WTC11 (cell line): ENCODE results near the gene SMYD1. TPM values are rescaled to one million over a fixed set of nuclear protein-coding genes. Genes with fewer than 3 reads are reported as not detected.

Source experiments
- ATAC-seq: fragments of 200-7000 bp; cut with Tn5 transposase; 2 replicates; pipeline ENCODE4 v1.10.0; 2021; ENCODE audit warnings: mild to moderate bottlenecking, moderate library complexity
- CTCF ChIA-PET: fragments of 300-600 bp; sonication (Branson Sonifier 250); formaldehyde crosslinking; loops from one replicate; lab custom pipeline; 2021; ENCODE audit warnings: antibody characterized with exemption; lab: Charles Lee
- POLR2A ChIA-PET: fragments of 350-600 bp; sonication (Branson Sonifier 250); formaldehyde crosslinking; loops from one replicate; lab custom pipeline; 2021; ENCODE audit warnings: antibody characterized with exemption; lab: Charles Lee
- DNase-seq: peaks from one replicate; pipeline ENCODE4 v3.0.0; 2021; ENCODE audit warnings: low spot score
- H3K27ac Mint-ChIP-seq: 2 replicates; pipeline ENCODE4 v1.8.0; 2021; ENCODE audit warnings: mixed read lengths
- H3K27me3 Mint-ChIP-seq: 2 replicates; pipeline ENCODE4 v1.8.0; 2021; ENCODE audit warnings: low read depth, mild to moderate bottlenecking, moderate library complexity, mixed read lengths
- H3K36me3 Mint-ChIP-seq: 2 replicates; pipeline ENCODE4 v1.8.0; 2021; ENCODE audit warnings: mixed read lengths
- H3K4me1 Mint-ChIP-seq: 2 replicates; pipeline ENCODE4 v1.8.0; 2022; ENCODE audit warnings: mixed read lengths
- H3K4me3 Mint-ChIP-seq: 2 replicates; pipeline ENCODE4 v1.8.0; 2021; ENCODE audit warnings: mild to moderate bottlenecking, moderate library complexity, mixed read lengths
- H3K9me3 Mint-ChIP-seq: 2 replicates; pipeline ENCODE4 v1.8.0; 2021; ENCODE audit warnings: mixed read lengths
- FOXP1 ChIP-seq: sonication (generic); formaldehyde crosslinking; IDR thresholded peaks from 2 replicates; pipeline ENCODE4 v1.8.0; 2022; ENCODE audit warnings: missing genetic modification reagents, mild to moderate bottlenecking, moderate library complexity, borderline replicate concordance
- GABPB1 ChIP-seq: sonication (generic); formaldehyde crosslinking; IDR thresholded peaks from 2 replicates; pipeline ENCODE4 v1.8.1; 2023; ENCODE audit warnings: mild to moderate bottlenecking, missing genetic modification reagents
- KAT7 ChIP-seq: sonication (generic); formaldehyde crosslinking; IDR thresholded peaks from 2 replicates; pipeline ENCODE4 v1.8.1; 2023; ENCODE audit warnings: missing genetic modification reagents, mild to moderate bottlenecking, borderline replicate concordance
- RORB ChIP-seq: fragments of 250-450 bp; sonication (Bioruptor Pico); IDR thresholded peaks from 2 replicates; pipeline ENCODE4 v1.9.0; 2021; ENCODE audit warnings: mild to moderate bottlenecking
- TCF7 ChIP-seq: sonication (generic); formaldehyde crosslinking; IDR thresholded peaks from 2 replicates; pipeline ENCODE4 v1.8.0; 2022; ENCODE audit warnings: mild to moderate bottlenecking, low read depth, missing genetic modification reagents, moderate library complexity
- ZNF121 ChIP-seq: sonication (generic); formaldehyde crosslinking; IDR thresholded peaks from 2 replicates; pipeline ENCODE4 v1.8.0; 2023; ENCODE audit warnings: missing genetic modification reagents
- total RNA-seq: library from RNA; stranded (reverse); gene quantifications from 3 replicates; pipeline ENCODE4 v1.2.3, GENCODE V29; 2021
- TF ChIP-seq, protein P1 (sequence below): fragments of 250-450 bp; sonication (Bioruptor Pico); IDR thresholded peaks from 2 replicates; pipeline ENCODE4 v2.1.2; 2022; ENCODE audit warnings: mild to moderate bottlenecking, moderate library complexity
- TF ChIP-seq, protein P2 (sequence below): fragments of 200-600 bp; IDR thresholded peaks from 2 replicates; pipeline ENCODE4 v1.8.0; 2022; ENCODE audit warnings: antibody characterized with exemption
- TF ChIP-seq, protein P3 (sequence below): sonication (generic); formaldehyde crosslinking; IDR thresholded peaks from 2 replicates; pipeline ENCODE4 v1.8.1; 2022; ENCODE audit warnings: mild to moderate bottlenecking, moderate library complexity, missing genetic modification reagents
- TF ChIP-seq, protein P4 (sequence below): sonication (generic); formaldehyde crosslinking; IDR thresholded peaks from 2 replicates; pipeline ENCODE4 v1.8.1; 2023; ENCODE audit warnings: mild to moderate bottlenecking, missing genetic modification reagents, borderline replicate concordance
- TF ChIP-seq, protein P5 (sequence below): sonication (generic); formaldehyde crosslinking; IDR thresholded peaks from 2 replicates; pipeline ENCODE4 v1.8.1; 2022; ENCODE audit warnings: missing genetic modification reagents, borderline replicate concordance
- TF ChIP-seq, protein P6 (sequence below): sonication (generic); formaldehyde crosslinking; IDR thresholded peaks from 2 replicates; pipeline ENCODE4 v1.8.0; 2022; ENCODE audit warnings: mild to moderate bottlenecking, missing genetic modification reagents

The SMYD1 gene
- total RNA-seq, 1 experiment from 2014 or later, result not detected

DNA sequence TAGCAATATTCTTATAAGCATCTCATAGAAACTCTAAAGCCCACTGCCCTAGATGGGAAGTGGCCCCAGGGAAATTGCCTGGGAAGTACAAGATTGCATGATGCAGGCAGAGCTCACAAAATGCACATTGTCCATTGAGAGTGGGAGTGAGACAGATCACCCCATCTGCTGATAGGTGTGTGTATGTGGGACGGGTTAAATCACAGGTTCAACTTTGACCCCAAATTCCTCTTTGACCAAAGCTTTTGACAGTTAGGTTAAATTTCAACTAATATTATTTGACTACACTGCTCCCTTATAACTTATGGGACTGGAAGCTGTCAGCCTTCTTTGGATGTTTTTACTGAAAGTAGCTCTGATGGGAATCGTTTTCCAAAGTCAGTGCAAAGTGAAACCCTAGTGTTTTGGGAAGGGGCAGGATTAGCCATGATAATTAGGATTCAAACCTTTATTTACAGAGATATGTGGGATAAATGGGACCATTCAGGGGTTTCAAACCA lies 71.6 kb downstream of the SMYD1 start:
- TF ChIP-seq GABPB1 (CRISPR knock-in tag), result peak; percentile 92
- TF ChIP-seq, protein P1, sequence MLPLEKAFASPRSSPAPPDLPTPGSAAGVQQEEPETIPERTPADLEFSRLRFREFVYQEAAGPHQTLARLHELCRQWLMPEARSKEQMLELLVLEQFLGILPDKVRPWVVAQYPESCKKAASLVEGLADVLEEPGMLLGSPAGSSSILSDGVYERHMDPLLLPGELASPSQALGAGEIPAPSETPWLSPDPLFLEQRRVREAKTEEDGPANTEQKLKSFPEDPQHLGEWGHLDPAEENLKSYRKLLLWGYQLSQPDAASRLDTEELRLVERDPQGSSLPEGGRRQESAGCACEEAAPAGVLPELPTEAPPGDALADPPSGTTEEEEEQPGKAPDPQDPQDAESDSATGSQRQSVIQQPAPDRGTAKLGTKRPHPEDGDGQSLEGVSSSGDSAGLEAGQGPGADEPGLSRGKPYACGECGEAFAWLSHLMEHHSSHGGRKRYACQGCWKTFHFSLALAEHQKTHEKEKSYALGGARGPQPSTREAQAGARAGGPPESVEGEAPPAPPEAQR (CRISPR knock-in tag), result no peak
- DNase-seq (no peak), ATAC-seq (no peak)
- CTCF ChIA-PET, result no interaction called here
- peaks cover 9% of the 10 kb centered on the region for H3K9me3 Mint-ChIP-seq
- H3K4me3 Mint-ChIP-seq, result no peak overlapping the region
- no peaks in the 10 kb centered on the region for H3K4me1 Mint-ChIP-seq
- POLR2A ChIA-PET, result no interaction called here
- no peaks in the 10 kb centered on the region for H3K36me3 Mint-ChIP-seq
- no peak overlapping the region for H3K27ac Mint-ChIP-seq
- H3K27me3 Mint-ChIP-seq, result peaks cover 6% of the 10 kb centered on the region; the same call in 1 of the 2 replicates

DNA sequence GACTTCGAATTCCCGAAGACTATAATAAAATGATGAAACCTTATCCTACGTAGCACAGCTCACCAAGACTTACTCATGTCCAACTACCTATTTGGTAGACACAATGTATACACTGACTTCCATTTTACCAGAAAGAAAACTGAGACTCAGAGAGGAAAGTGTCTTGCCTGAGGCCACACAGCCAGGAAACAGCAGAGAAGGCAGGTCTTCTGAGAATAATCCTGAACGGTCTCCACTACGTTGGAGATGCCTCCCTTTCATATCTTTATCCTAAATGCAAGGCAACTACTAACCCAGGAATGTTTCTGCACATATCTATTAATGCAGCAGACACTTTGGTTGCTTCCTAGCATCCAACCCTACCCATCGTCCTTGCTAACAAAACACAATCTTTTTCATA lies 72.2 kb downstream of the SMYD1 start:
- H3K4me1 Mint-ChIP-seq, result no peaks in the 10 kb centered on the region
- H3K9me3 Mint-ChIP-seq, result peaks cover 9% of the 10 kb centered on the region
- ATAC-seq (no peak), DNase-seq (no peak)
- H3K27ac Mint-ChIP-seq, result no peak overlapping the region
- peaks cover 6% of the 10 kb centered on the region; the same call in 1 of the 2 replicates for H3K27me3 Mint-ChIP-seq
- TF ChIP-seq FOXP1 (no peak), ZNF121 (CRISPR knock-in tag) (no peak), TCF7 (CRISPR knock-in tag) (no peak), RORB (CRISPR knock-in tag) (no peak), KAT7 (CRISPR knock-in tag) (no peak)
- TF ChIP-seq, protein P2, sequence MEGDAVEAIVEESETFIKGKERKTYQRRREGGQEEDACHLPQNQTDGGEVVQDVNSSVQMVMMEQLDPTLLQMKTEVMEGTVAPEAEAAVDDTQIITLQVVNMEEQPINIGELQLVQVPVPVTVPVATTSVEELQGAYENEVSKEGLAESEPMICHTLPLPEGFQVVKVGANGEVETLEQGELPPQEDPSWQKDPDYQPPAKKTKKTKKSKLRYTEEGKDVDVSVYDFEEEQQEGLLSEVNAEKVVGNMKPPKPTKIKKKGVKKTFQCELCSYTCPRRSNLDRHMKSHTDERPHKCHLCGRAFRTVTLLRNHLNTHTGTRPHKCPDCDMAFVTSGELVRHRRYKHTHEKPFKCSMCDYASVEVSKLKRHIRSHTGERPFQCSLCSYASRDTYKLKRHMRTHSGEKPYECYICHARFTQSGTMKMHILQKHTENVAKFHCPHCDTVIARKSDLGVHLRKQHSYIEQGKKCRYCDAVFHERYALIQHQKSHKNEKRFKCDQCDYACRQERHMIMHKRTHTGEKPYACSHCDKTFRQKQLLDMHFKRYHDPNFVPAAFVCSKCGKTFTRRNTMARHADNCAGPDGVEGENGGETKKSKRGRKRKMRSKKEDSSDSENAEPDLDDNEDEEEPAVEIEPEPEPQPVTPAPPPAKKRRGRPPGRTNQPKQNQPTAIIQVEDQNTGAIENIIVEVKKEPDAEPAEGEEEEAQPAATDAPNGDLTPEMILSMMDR, result no peak
- TF ChIP-seq, protein P3, sequence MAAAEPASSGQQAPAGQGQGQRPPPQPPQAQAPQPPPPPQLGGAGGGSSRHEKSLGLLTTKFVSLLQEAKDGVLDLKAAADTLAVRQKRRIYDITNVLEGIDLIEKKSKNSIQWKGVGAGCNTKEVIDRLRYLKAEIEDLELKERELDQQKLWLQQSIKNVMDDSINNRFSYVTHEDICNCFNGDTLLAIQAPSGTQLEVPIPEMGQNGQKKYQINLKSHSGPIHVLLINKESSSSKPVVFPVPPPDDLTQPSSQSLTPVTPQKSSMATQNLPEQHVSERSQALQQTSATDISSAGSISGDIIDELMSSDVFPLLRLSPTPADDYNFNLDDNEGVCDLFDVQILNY (CRISPR knock-in tag), result no peak
- TF ChIP-seq, protein P4, sequence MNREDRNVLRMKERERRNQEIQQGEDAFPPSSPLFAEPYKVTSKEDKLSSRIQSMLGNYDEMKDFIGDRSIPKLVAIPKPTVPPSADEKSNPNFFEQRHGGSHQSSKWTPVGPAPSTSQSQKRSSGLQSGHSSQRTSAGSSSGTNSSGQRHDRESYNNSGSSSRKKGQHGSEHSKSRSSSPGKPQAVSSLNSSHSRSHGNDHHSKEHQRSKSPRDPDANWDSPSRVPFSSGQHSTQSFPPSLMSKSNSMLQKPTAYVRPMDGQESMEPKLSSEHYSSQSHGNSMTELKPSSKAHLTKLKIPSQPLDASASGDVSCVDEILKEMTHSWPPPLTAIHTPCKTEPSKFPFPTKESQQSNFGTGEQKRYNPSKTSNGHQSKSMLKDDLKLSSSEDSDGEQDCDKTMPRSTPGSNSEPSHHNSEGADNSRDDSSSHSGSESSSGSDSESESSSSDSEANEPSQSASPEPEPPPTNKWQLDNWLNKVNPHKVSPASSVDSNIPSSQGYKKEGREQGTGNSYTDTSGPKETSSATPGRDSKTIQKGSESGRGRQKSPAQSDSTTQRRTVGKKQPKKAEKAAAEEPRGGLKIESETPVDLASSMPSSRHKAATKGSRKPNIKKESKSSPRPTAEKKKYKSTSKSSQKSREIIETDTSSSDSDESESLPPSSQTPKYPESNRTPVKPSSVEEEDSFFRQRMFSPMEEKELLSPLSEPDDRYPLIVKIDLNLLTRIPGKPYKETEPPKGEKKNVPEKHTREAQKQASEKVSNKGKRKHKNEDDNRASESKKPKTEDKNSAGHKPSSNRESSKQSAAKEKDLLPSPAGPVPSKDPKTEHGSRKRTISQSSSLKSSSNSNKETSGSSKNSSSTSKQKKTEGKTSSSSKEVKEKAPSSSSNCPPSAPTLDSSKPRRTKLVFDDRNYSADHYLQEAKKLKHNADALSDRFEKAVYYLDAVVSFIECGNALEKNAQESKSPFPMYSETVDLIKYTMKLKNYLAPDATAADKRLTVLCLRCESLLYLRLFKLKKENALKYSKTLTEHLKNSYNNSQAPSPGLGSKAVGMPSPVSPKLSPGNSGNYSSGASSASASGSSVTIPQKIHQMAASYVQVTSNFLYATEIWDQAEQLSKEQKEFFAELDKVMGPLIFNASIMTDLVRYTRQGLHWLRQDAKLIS (CRISPR knock-in tag), result no peak
- TF ChIP-seq, protein P5, sequence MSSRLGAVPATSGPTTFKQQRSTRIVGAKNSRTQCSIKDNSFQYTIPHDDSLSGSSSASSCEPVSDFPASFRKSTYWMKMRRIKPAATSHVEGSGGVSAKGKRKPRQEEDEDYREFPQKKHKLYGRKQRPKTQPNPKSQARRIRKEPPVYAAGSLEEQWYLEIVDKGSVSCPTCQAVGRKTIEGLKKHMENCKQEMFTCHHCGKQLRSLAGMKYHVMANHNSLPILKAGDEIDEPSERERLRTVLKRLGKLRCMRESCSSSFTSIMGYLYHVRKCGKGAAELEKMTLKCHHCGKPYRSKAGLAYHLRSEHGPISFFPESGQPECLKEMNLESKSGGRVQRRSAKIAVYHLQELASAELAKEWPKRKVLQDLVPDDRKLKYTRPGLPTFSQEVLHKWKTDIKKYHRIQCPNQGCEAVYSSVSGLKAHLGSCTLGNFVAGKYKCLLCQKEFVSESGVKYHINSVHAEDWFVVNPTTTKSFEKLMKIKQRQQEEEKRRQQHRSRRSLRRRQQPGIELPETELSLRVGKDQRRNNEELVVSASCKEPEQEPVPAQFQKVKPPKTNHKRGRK (CRISPR knock-in tag), result no peak
- TF ChIP-seq, protein P6, sequence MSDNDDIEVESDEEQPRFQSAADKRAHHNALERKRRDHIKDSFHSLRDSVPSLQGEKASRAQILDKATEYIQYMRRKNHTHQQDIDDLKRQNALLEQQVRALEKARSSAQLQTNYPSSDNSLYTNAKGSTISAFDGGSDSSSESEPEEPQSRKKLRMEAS (CRISPR knock-in tag), result no peak
- POLR2A ChIA-PET, result no interaction called here
- H3K4me3 Mint-ChIP-seq, result no peak overlapping the region
- CTCF ChIA-PET, result no interaction called here
- H3K36me3 Mint-ChIP-seq, result no peaks in the 10 kb centered on the region
